Liver (tissue), 9 donors: ENCODE measurements around the gene GZMA. TPM values are rescaled to one million over a fixed set of nuclear protein-coding genes. Genes with fewer than 3 reads are reported as not detected.
"Not testable (repeated sequence)": the region's sequence is repeated elsewhere in the genome, so short reads cannot be mapped to it uniquely, and the experiment has no call there.

Experiments used
- DNase-seq: peaks from one replicate; pipeline ENCODE4 v3.0.0-alpha.2; 2017; ENCODE audit warnings: low spot score
- H3K27ac ChIP-seq, 2 donors: one replicate each; pipeline ENCODE4 v1.7.0; 2013; ENCODE audit warnings: inconsistent platforms in 2 of 2, low read length in 2 of 2, control low read depth in 1 of 2, low read depth in 1 of 2, mild to moderate bottlenecking in 1 of 2
- H3K27me3 ChIP-seq, 4 donors: one replicate each; pipeline versions ENCODE4 v1.6.1 to v1.7.0; 2013; ENCODE audit warnings: low read length in 3 of 4, inconsistent platforms in 1 of 4, mild to moderate bottlenecking in 1 of 4, moderate library complexity in 1 of 4; ENCODE audit not compliant: control insufficient read depth in 4 of 4, insufficient read depth in 4 of 4
- H3K36me3 ChIP-seq, 4 donors: one replicate each; pipeline versions ENCODE4 v1.6.1 to v1.7.0; 2013; ENCODE audit warnings: low read length in 3 of 4, mild to moderate bottlenecking in 3 of 4, low read depth in 1 of 4, moderate library complexity in 1 of 4; ENCODE audit not compliant: control insufficient read depth in 4 of 4, insufficient read depth in 3 of 4
- H3K4me1 ChIP-seq, 4 donors: one replicate each; pipeline versions ENCODE4 v1.6.1 to v1.7.0; 2013; ENCODE audit warnings: low read length in 3 of 4, mild to moderate bottlenecking in 3 of 4, moderate library complexity in 1 of 4; ENCODE audit not compliant: control insufficient read depth in 4 of 4, insufficient read depth in 4 of 4
- H3K4me3 ChIP-seq, 3 donors: one replicate each; pipeline versions ENCODE4 v1.6.1 to v1.7.0; 2013; ENCODE audit warnings: low read length in 3 of 3, control low read depth in 1 of 3, low read depth in 1 of 3, mild to moderate bottlenecking in 1 of 3
- H3K9ac ChIP-seq, 2 donors: one replicate each; pipeline ENCODE4 v1.7.0; 2013; ENCODE audit warnings: low read length in 2 of 2, mild to moderate bottlenecking in 2 of 2, moderate library complexity in 2 of 2, control low read depth in 1 of 2, low read depth in 1 of 2
- H3K9me3 ChIP-seq, 4 donors: one replicate each; pipeline versions ENCODE4 v1.6.1 to v1.7.0; 2013; ENCODE audit warnings: low read length in 3 of 4; ENCODE audit not compliant: control insufficient read depth in 4 of 4
- FOXA1 ChIP-seq: IDR thresholded peaks from 2 replicates; pipeline ENCODE4 v1.6.1; 2016; ENCODE audit warnings: antibody characterized with exemption
- FOXA2 ChIP-seq: IDR thresholded peaks from 2 replicates; pipeline ENCODE4 v1.6.1; 2016; ENCODE audit warnings: antibody characterized with exemption
- GABPA ChIP-seq, 2 donors: IDR thresholded peaks in 1 of 2; conservative IDR thresholded peaks in 1 of 2; 2 replicates each; pipeline ENCODE4 v1.6.1; 2016; ENCODE audit warnings: antibody characterized with exemption in 2 of 2, mild to moderate bottlenecking in 1 of 2, moderate library complexity in 1 of 2
- HNF4A ChIP-seq, 2 donors: conservative IDR thresholded peaks; 2 replicates each; pipeline ENCODE4 v1.6.1; 2016; ENCODE audit warnings: antibody characterized with exemption in 2 of 2, mild to moderate bottlenecking in 2 of 2
- HNF4G ChIP-seq: IDR thresholded peaks from 2 replicates; pipeline ENCODE4 v1.6.1; 2016; ENCODE audit warnings: antibody characterized with exemption
- MAX ChIP-seq: IDR thresholded peaks from 2 replicates; pipeline ENCODE4 v1.6.1; 2016; ENCODE audit warnings: antibody characterized with exemption
- NR2F2 ChIP-seq: IDR thresholded peaks from 2 replicates; pipeline ENCODE4 v1.6.1; 2016; ENCODE audit warnings: antibody characterized with exemption
- RXRA ChIP-seq, 2 donors: IDR thresholded peaks; 2 replicates each; pipeline ENCODE4 v1.6.1; 2017 to 2018; ENCODE audit warnings: antibody characterized with exemption in 2 of 2, mild to moderate bottlenecking in 1 of 2
- TAF1 ChIP-seq: conservative IDR thresholded peaks from 2 replicates; pipeline ENCODE4 v1.6.1; 2016; ENCODE audit warnings: antibody characterized with exemption, mild to moderate bottlenecking
- YY1 ChIP-seq: IDR thresholded peaks from 2 replicates; pipeline ENCODE4 v1.6.1; 2016; ENCODE audit warnings: antibody characterized with exemption, mild to moderate bottlenecking
- WGBS: extraction: QIAGEN DNeasy Blood & Tissue Kit; methylation state at CpG from one replicate; pipeline ENCODE4 v1.1.7; 2013; 5-methylcytosine and 5-hydroxymethylcytosine counted together
- polyA plus RNA-seq, 2 donors: library from polyadenylated mRNA; stranded (reverse) in 1 of 2; unstranded in 1 of 2; fragments of 200-250 nt in 1 of 2; fragments of >200 nt in 1 of 2; fragmentation: Nextera tagmentation in 1 of 2; extraction: Ambion mirVana in 1 of 2; gene quantifications; one replicate each; pipeline versions ENCODE4 v1.2.1 to v1.2.3, GENCODE V29; 2013 to 2015
- total RNA-seq, 2 donors: library from RNA; depleted of rRNA; stranded (reverse); fragments of >200 nt; gene quantifications; one replicate each; pipeline ENCODE4 v1.2.3, GENCODE V29; 2014
- TF ChIP-seq, protein P1 (sequence below): IDR thresholded peaks from 2 replicates; pipeline ENCODE4 v1.6.1; 2016; ENCODE audit warnings: antibody characterized with exemption
- TF ChIP-seq, protein P2 (sequence below): IDR thresholded peaks from 2 replicates; pipeline ENCODE4 v1.6.1; 2016; ENCODE audit warnings: antibody characterized with exemption, mild to moderate bottlenecking
- donor health status: healthy.
- donor health status: healthy.
- donor health status: healthy.
- donor health status: healthy.
- donor health status: healthy.

The GZMA gene
- total and polyA plus RNA-seq, 4 donors, result 1.9 to 2.4 (median 2.1) TPM

DNA sequence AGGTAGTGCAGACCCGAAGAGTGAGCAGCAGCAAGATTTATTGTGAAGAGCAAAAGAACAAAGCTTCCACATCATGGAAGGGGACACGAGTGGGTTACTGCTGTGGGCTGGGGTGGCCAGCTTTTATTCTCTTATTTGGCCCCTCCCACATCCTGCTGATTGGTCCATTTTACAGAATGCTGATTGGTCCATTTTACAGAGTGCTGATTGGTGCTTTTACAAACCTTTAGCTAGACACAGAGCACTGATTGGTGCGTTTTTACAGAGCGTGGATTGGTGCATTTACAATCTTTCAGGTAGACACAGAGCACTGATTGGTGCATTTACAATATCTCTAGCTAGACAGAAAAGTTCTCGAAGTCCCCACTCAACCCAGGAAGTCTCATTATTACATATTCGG lies 11.4 kb upstream of the GZMA start:
- H3K9ac ChIP-seq, H3K9me3 ChIP-seq, H3K27me3 ChIP-seq, DNase-seq, H3K4me1 ChIP-seq, H3K36me3 ChIP-seq, H3K27ac ChIP-seq, H3K4me3 ChIP-seq: not testable (repeated sequence)
- WGBS, result 88% methylated on average over 6 of the region's 6 CpGs

GRCh38 chr5:55096182-55096581 lies 6.3 kb upstream of the GZMA start:
- Histone ChIP-seq H3K27ac (no peak overlapping the region), H3K9me3 (no peaks in the 10 kb centered on the region), H3K9ac (no peak overlapping the region), H3K36me3 (no peaks in the 10 kb centered on the region), H3K4me3 (no peak overlapping the region), H3K4me1 (no peaks in the 10 kb centered on the region), H3K27me3 (peaks cover 0 to 3% (median 0%) of the 10 kb centered on the region in 4 donors)
- 89% methylated on average over 3 of the region's 3 CpGs for WGBS
- TF ChIP-seq RXRA (IDR thresholded peaks at IDR 0.05), result no peak
- TF ChIP-seq NR2F2, result no peak
- TF ChIP-seq FOXA1, result no peak
- no peak for TF ChIP-seq FOXA2
- TF ChIP-seq YY1, result no peak
- TF ChIP-seq, protein P1, sequence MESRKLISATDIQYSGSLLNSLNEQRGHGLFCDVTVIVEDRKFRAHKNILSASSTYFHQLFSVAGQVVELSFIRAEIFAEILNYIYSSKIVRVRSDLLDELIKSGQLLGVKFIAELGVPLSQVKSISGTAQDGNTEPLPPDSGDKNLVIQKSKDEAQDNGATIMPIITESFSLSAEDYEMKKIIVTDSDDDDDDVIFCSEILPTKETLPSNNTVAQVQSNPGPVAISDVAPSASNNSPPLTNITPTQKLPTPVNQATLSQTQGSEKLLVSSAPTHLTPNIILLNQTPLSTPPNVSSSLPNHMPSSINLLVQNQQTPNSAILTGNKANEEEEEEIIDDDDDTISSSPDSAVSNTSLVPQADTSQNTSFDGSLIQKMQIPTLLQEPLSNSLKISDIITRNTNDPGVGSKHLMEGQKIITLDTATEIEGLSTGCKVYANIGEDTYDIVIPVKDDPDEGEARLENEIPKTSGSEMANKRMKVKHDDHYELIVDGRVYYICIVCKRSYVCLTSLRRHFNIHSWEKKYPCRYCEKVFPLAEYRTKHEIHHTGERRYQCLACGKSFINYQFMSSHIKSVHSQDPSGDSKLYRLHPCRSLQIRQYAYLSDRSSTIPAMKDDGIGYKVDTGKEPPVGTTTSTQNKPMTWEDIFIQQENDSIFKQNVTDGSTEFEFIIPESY, result no peak
- TF ChIP-seq HNF4G, result no peak
- no peak for TF ChIP-seq TAF1
- TF ChIP-seq HNF4A (conservative IDR thresholded peaks at IDR 0.05), result no peak
- no peak for DNase-seq

DNA sequence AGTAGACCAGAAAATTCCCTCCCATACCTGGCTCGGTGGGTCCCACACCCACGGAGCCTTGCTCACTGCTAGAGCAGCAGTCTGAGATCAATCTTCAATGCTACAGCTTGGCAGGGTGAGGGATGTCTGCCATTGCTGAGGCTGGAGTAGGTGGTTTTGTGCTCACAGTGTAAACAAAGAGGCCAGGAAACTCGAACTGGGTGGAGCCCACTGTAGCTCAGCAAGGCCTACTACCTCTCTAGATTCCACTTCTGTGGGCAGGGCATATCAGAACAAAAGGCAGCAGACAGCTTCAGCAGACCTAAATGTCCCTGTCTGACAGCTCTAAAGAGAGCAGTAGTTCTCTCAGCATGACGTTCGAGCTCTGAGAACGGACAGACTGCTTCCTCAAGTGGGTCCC lies 5.6 kb upstream of the GZMA start:
- no peak for TF ChIP-seq YY1
- no peak for TF ChIP-seq FOXA2
- TF ChIP-seq, protein P1, result no peak
- no peak for TF ChIP-seq GABPA (IDR thresholded peaks at IDR 0.05 in 1 of 2, conservative IDR thresholded peaks at IDR 0.05 in 1 of 2)
- no peak for TF ChIP-seq HNF4G
- no peak for TF ChIP-seq MAX
- TF ChIP-seq FOXA1, result no peak
- TF ChIP-seq, protein P2, sequence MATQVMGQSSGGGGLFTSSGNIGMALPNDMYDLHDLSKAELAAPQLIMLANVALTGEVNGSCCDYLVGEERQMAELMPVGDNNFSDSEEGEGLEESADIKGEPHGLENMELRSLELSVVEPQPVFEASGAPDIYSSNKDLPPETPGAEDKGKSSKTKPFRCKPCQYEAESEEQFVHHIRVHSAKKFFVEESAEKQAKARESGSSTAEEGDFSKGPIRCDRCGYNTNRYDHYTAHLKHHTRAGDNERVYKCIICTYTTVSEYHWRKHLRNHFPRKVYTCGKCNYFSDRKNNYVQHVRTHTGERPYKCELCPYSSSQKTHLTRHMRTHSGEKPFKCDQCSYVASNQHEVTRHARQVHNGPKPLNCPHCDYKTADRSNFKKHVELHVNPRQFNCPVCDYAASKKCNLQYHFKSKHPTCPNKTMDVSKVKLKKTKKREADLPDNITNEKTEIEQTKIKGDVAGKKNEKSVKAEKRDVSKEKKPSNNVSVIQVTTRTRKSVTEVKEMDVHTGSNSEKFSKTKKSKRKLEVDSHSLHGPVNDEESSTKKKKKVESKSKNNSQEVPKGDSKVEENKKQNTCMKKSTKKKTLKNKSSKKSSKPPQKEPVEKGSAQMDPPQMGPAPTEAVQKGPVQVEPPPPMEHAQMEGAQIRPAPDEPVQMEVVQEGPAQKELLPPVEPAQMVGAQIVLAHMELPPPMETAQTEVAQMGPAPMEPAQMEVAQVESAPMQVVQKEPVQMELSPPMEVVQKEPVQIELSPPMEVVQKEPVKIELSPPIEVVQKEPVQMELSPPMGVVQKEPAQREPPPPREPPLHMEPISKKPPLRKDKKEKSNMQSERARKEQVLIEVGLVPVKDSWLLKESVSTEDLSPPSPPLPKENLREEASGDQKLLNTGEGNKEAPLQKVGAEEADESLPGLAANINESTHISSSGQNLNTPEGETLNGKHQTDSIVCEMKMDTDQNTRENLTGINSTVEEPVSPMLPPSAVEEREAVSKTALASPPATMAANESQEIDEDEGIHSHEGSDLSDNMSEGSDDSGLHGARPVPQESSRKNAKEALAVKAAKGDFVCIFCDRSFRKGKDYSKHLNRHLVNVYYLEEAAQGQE, result no peak
- peaks cover 0 to 2% (median 0%) of the 10 kb centered on the region in 4 donors for H3K9me3 ChIP-seq
- peaks cover 0 to 3% (median 0%) of the 10 kb centered on the region in 4 donors for H3K27me3 ChIP-seq
- H3K27ac ChIP-seq, result peak overlapping the region in 1 of 2 donors; percentile 9
- no peaks in the 10 kb centered on the region for H3K36me3 ChIP-seq
- no peaks in the 10 kb centered on the region for H3K4me1 ChIP-seq
- no peak for DNase-seq
- WGBS, result 70% methylated on average over 6 of the region's 6 CpGs
- H3K9ac ChIP-seq, result no peak overlapping the region
- no peak overlapping the region for H3K4me3 ChIP-seq

DNA sequence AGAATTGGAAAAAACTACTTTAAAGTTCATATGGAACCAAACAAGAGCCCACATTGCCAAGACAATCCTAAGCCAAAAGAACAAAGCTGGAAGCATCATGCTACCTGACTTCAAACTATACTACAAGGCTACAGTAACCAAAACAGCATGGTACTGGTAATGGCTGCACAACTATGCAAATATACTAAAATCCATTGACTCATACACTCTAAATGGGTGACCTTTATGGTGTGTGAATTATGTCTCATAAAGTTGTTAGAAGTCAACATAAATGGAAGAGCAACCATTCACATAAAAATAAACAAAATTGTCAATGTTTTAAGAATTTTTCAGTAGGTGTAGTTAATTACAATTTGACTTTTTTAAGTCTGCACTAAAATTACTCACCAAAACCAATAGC lies 1.3 kb upstream of the GZMA start:
- H3K4me1 ChIP-seq, H3K36me3 ChIP-seq, H3K27ac ChIP-seq, DNase-seq, H3K4me3 ChIP-seq, H3K27me3 ChIP-seq, H3K9ac ChIP-seq, H3K9me3 ChIP-seq: not testable (repeated sequence)
